Thyroid gland (tissue), 4 donors: ENCODE results near the gene NR3C1. TPM values are rescaled to one million over a fixed set of nuclear protein-coding genes. Genes with fewer than 3 reads are reported as not detected.

Source experiments
- DNase-seq, 2 donors: peaks; one replicate each; pipeline ENCODE4 v3.0.0-alpha.2; 2019
- H3K27ac ChIP-seq, 3 donors: fragments of 200-600 bp; sonication (generic); 1 replicate in 2 of 3; 2 replicates in 1 of 3; pipeline ENCODE4 v1.5.1; 2016 to 2019; ENCODE audit warnings: mild to moderate bottlenecking in 1 of 3, moderate library complexity in 1 of 3
- H3K27me3 ChIP-seq: fragments of 200-600 bp; sonication (generic); one replicate; pipeline ENCODE4 v1.5.1; 2019
- H3K36me3 ChIP-seq, 2 donors: fragments of 200-600 bp; sonication (generic); one replicate each; pipeline ENCODE4 v1.5.1; 2016 to 2019
- H3K4me1 ChIP-seq, 2 donors: fragments of 200-600 bp; sonication (generic); one replicate each; pipeline ENCODE4 v1.5.1; 2017 to 2019
- H3K4me3 ChIP-seq, 3 donors: fragments of 200-600 bp; sonication (generic); replicated peaks in 1 of 3; 1 replicate in 2 of 3; 2 replicates in 1 of 3; pipeline ENCODE4 v1.5.1; 2016; ENCODE audit warnings: mild to moderate bottlenecking in 1 of 3
- H3K9me3 ChIP-seq: fragments of 200-600 bp; sonication (generic); one replicate; pipeline ENCODE4 v1.5.1; 2017
- POLR2A ChIP-seq, 2 donors: fragments of 450-650 bp; IDR thresholded peaks; one replicate each; pipeline ENCODE4 v1.6.1; 2017; ENCODE audit warnings: antibody characterized with exemption in 2 of 2, mild to moderate bottlenecking in 2 of 2, moderate library complexity in 1 of 2
- whole genome bisulfite sequencing, 2 donors: methylation state at CpG; one replicate each; pipeline ENCODE4 v1.1.5; 2017; 5-methylcytosine and 5-hydroxymethylcytosine counted together
- intact Hi-C: fragments of 100-400 bp; cut with DNase I; formaldehyde crosslinking; loops from one replicate; pipeline ENCODE4 v1.15.1; 2023
- total RNA-seq, 4 donors: library from RNA; depleted of rRNA; stranded (reverse); fragments of >200 nt; gene quantifications; one replicate each; pipeline ENCODE4 v1.2.3, GENCODE V29; 2016
- TF ChIP-seq, protein P1 (sequence below), 6 experiments: fragments of 200-600 bp in 3 of 6; fragments of 450-650 bp in 3 of 6; sonication (generic) in 3 of 6; IDR thresholded peaks; one replicate each; pipeline ENCODE4 v1.5.1; 2016 to 2019; ENCODE audit warnings: antibody characterized with exemption in 6 of 6, mild to moderate bottlenecking in 2 of 6, inconsistent platforms in 1 of 6, moderate library complexity in 1 of 6

Gene NR3C1
- total RNA-seq, 4 donors from 2014 or later = 59.4 to 67.7 (median 65.3) TPM

DNA sequence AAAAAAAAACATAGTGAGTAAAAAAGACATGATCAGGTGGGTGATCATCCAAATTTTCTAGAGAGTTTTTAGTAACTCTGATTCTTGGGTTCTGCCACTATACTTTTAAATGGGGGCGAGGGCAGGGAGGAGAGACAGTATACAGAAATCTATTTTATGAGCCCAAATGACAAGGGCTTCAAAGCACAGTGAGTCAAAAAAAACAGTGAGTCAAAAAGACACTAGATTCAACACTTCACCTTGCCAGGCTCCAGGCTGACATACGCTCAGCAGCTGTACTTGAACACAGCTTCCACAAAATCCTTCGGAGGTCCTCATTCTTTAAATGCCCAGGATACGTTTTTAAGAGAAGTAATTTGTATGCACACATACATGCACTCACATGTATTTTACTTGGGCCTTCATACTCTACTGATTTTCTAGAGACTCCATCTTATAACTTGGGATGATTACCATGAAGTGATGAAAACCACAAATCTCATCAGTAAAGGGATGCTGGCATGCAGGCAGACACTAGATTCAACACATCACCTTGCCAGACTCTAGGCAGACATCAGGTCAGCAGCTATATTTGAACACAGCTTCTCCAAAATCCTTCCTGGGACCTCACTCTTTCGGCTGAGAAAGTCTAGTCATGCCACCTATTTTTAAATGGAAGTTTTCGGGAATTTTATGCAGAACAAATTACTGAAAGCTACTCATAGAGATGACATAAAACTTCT, 28.8 kb downstream of the NR3C1 start:
- H3K9me3 ChIP-seq = no peaks in the 10 kb centered on the region
- H3K4me3 ChIP-seq = no peak overlapping the region
- TF ChIP-seq POLR2A (IDR thresholded peaks at IDR 0.05) = no peak
- TF ChIP-seq, protein P1, sequence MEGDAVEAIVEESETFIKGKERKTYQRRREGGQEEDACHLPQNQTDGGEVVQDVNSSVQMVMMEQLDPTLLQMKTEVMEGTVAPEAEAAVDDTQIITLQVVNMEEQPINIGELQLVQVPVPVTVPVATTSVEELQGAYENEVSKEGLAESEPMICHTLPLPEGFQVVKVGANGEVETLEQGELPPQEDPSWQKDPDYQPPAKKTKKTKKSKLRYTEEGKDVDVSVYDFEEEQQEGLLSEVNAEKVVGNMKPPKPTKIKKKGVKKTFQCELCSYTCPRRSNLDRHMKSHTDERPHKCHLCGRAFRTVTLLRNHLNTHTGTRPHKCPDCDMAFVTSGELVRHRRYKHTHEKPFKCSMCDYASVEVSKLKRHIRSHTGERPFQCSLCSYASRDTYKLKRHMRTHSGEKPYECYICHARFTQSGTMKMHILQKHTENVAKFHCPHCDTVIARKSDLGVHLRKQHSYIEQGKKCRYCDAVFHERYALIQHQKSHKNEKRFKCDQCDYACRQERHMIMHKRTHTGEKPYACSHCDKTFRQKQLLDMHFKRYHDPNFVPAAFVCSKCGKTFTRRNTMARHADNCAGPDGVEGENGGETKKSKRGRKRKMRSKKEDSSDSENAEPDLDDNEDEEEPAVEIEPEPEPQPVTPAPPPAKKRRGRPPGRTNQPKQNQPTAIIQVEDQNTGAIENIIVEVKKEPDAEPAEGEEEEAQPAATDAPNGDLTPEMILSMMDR (IDR thresholded peaks at IDR 0.05) = no peak
- H3K27ac ChIP-seq = no peak overlapping the region
- H3K27me3 ChIP-seq = no peaks in the 10 kb centered on the region
- intact Hi-C loops = no loop called here
- H3K4me1 ChIP-seq = peaks cover 0 to 10% of the 10 kb centered on the region in 2 donors
- H3K36me3 ChIP-seq = no peaks in the 10 kb centered on the region
- DNase-seq = no peak
- 77 to 85% methylated on average over 6 of the region's 6 CpGs for WGBS, 2 donors

DNA sequence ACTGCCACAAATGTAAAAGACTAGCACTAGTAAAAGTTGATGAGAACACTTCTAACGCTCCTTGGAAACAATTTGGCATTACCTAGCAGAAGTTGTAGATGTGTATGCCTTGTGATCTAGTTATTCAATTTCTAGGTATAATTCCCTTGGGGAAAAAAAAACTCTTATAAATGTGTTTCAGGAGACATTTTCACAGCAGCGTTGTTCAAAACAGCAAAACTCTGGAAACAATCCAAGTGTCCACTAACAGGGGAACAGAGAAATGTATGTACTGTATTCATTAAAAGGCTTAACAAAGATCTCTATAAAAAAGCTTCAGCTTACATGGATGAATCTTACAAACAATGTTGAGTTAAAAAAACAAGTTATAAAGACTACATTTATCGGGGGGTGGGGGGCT, 30.4 kb downstream of the NR3C1 start:
- no peak for DNase-seq
- H3K4me1 ChIP-seq = peaks cover 0 to 10% of the 10 kb centered on the region in 2 donors
- H3K27me3 ChIP-seq = no peaks in the 10 kb centered on the region
- H3K9me3 ChIP-seq = no peaks in the 10 kb centered on the region
- H3K4me3 ChIP-seq = no peak overlapping the region
- intact Hi-C loops = no loop called here
- TF ChIP-seq, protein P1 (IDR thresholded peaks at IDR 0.05) = no peak
- TF ChIP-seq POLR2A (IDR thresholded peaks at IDR 0.05) = no peak
- 66 to 67% methylated on average over 3 of the region's 3 CpGs for WGBS, 2 donors
- no peaks in the 10 kb centered on the region for H3K36me3 ChIP-seq
- no peak overlapping the region for H3K27ac ChIP-seq

- H3K4me3 ChIP-seq = no peak overlapping the region
- no peak for DNase-seq
- H3K27ac ChIP-seq = no peak overlapping the region
- intact Hi-C loops = no loop called here
- 95 to 98% methylated on average over 4 of the region's 4 CpGs for WGBS, 2 donors
- H3K27me3 ChIP-seq = no peaks in the 10 kb centered on the region
- H3K36me3 ChIP-seq = no peaks in the 10 kb centered on the region
- TF ChIP-seq, protein P1 (IDR thresholded peaks at IDR 0.05) = no peak
- no peak for TF ChIP-seq POLR2A (IDR thresholded peaks at IDR 0.05)
- no peaks in the 10 kb centered on the region for H3K9me3 ChIP-seq
- peaks cover 0 to 10% of the 10 kb centered on the region in 2 donors for H3K4me1 ChIP-seq
Measured at GRCh38 chr5:143372187-143372829, 31.2 kb downstream of the NR3C1 start.

DNA sequence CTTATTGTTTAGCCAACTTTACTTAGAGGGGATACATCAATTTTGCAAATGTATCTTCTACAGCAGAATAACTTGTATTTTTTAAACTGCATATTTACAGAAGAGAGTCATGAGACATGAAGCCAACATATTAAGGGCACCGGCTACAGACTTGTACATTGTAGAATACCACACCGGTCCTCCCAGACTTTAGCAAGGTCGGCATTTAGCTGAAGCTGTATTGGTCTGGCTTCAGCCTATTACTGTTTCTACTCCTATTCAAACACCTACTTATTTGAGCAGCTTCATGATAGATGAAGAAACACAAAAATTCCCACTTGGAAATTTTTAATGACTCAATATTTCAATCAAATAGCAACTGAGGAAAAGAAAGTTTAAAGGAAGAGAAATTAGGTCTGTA, 33.0 kb downstream of the NR3C1 start:
- TF ChIP-seq, protein P1 (IDR thresholded peaks at IDR 0.05) = no peak
- no peak for TF ChIP-seq POLR2A (IDR thresholded peaks at IDR 0.05)
- no peak overlapping the region for H3K27ac ChIP-seq
- no peak overlapping the region for H3K4me3 ChIP-seq
- H3K27me3 ChIP-seq = no peaks in the 10 kb centered on the region
- 88 to 94% methylated on average over 3 of the region's 3 CpGs for WGBS, 2 donors
- no peak for DNase-seq
- no peaks in the 10 kb centered on the region for H3K36me3 ChIP-seq
- no peaks in the 10 kb centered on the region for H3K9me3 ChIP-seq
- H3K4me1 ChIP-seq = peaks cover 0 to 4% of the 10 kb centered on the region in 2 donors
- intact Hi-C loops = no loop called here

DNA sequence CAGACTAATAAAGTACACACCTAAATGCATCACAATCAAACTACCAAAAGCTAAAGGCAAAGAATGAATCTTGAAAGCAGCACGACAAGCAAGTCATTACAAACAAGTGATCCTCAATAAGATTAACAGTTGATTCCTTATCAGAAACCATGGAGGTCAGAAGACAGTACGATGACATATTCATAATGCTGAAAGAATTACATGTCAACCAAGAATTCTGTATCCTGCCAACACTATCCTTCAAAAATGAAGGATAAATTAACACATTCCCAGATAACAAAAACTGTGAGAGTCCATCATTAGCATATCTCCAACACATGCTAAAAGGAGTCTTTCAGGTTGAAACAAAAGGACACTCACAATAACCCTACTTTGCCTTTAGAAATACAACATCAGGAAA, 39.4 kb downstream of the NR3C1 start:
- no peak overlapping the region for H3K27ac ChIP-seq
- no peaks in the 10 kb centered on the region for H3K36me3 ChIP-seq
- H3K4me3 ChIP-seq = no peak overlapping the region
- DNase-seq = no peak
- intact Hi-C loops = no loop called here
- peaks cover 16 to 21% of the 10 kb centered on the region in 2 donors for H3K4me1 ChIP-seq
- TF ChIP-seq POLR2A (IDR thresholded peaks at IDR 0.05) = no peak
- TF ChIP-seq, protein P1 (IDR thresholded peaks at IDR 0.05) = no peak
- WGBS, 2 donors = 92 to 93% methylated on average over 2 of the region's 2 CpGs
- no peaks in the 10 kb centered on the region for H3K27me3 ChIP-seq
- H3K9me3 ChIP-seq = no peaks in the 10 kb centered on the region
